OCI-LY1 (cell line): ENCODE data around the gene SAXO2.

ENCODE experiments used
- H2AFZ ChIP-seq: fragments of 200-600 bp; sonication (generic), shearing (Covaris generic); 2 replicates; pipeline ENCODE4 v1.6.0; 2014; ENCODE audit warnings: antibody characterized with exemption, mild to moderate bottlenecking, low read length
- H3F3A ChIP-seq: fragments of 200-600 bp; sonication (generic), shearing (Covaris generic); 2 replicates; pipeline ENCODE4 v1.6.0; 2014; ENCODE audit warnings: mild to moderate bottlenecking, antibody characterized with exemption, low read length, moderate library complexity; ENCODE audit not compliant: insufficient read depth
- H3K27ac ChIP-seq: fragments of 200-600 bp; sonication (generic); 2 replicates; pipeline ENCODE4 v1.5.1; 2014; ENCODE audit warnings: low read length, mixed run types, mild to moderate bottlenecking, low read depth; ENCODE audit not compliant: poor library complexity, severe bottlenecking
- H3K27me3 ChIP-seq: fragments of 200-600 bp; sonication (generic); 2 replicates; pipeline ENCODE4 v1.6.0; 2014; ENCODE audit warnings: antibody characterized with exemption, mild to moderate bottlenecking, low read length, moderate library complexity; ENCODE audit not compliant: insufficient read depth
- H3K36me3 ChIP-seq: fragments of 200-600 bp; sonication (generic); 2 replicates; pipeline ENCODE4 v1.6.1; 2014; ENCODE audit warnings: mild to moderate bottlenecking, antibody characterized with exemption, low read length, moderate library complexity, mixed read lengths; ENCODE audit not compliant: insufficient read depth
- H3K4me1 ChIP-seq: fragments of 200-600 bp; sonication (generic); 2 replicates; pipeline ENCODE4 v1.5.1; 2014; ENCODE audit warnings: mild to moderate bottlenecking, low read length, moderate library complexity; ENCODE audit not compliant: insufficient read depth, severe bottlenecking
- H3K4me2 ChIP-seq: fragments of 200-600 bp; sonication (generic), shearing (Covaris generic); 2 replicates; pipeline ENCODE4 v1.6.1; 2014; ENCODE audit warnings: low read length
- H3K4me3 ChIP-seq: fragments of 200-600 bp; sonication (generic); 2 replicates; pipeline ENCODE4 v1.5.1; 2014; ENCODE audit warnings: low read length, low read depth, mild to moderate bottlenecking, mixed read lengths; ENCODE audit not compliant: poor library complexity, severe bottlenecking
- H3K79me2 ChIP-seq: fragments of 200-600 bp; shearing (Covaris generic); 2 replicates; pipeline ENCODE4 v1.6.1; 2016; ENCODE audit warnings: mixed run types, low read length, mixed read lengths; ENCODE audit not compliant: insufficient read depth
- H3K9ac ChIP-seq: fragments of 200-600 bp; sonication (generic), shearing (Covaris generic); 2 replicates; pipeline ENCODE4 v1.6.1; 2014; ENCODE audit warnings: mild to moderate bottlenecking, low read length, mixed read lengths
- H3K9me2 ChIP-seq: fragments of 200-600 bp; sonication (generic), shearing (Covaris generic); 2 replicates; pipeline ENCODE4 v1.6.1; 2014; ENCODE audit warnings: low read depth, mild to moderate bottlenecking, low read length, mixed read lengths
- H3K9me3 ChIP-seq: fragments of 200-600 bp; shearing (Covaris generic); 2 replicates; pipeline ENCODE4 v1.6.1; 2014; ENCODE audit warnings: low read length, mixed read lengths
- H4K20me1 ChIP-seq: fragments of 200-600 bp; sonication (generic), shearing (Covaris generic); 2 replicates; pipeline ENCODE4 v1.6.0; 2016; ENCODE audit warnings: mild to moderate bottlenecking, low read length; ENCODE audit not compliant: insufficient read depth
- EZH2 ChIP-seq: fragments of 200-600 bp; sonication (generic), shearing (Covaris generic); IDR thresholded peaks from 2 replicates; pipeline ENCODE4 v1.8.0; 2017; ENCODE audit warnings: borderline replicate concordance, mixed run types, mild to moderate bottlenecking, antibody characterized with exemption, low read length, moderate library complexity, mixed read lengths
- TF ChIP-seq, protein P1 (sequence below): fragments of 200-600 bp; sonication (generic), shearing (Covaris generic); IDR thresholded peaks from 2 replicates; pipeline ENCODE4 v1.5.1; 2017; ENCODE audit warnings: mild to moderate bottlenecking, antibody characterized with exemption, low read length, moderate library complexity, mixed read lengths

SAXO2 gene

DNA sequence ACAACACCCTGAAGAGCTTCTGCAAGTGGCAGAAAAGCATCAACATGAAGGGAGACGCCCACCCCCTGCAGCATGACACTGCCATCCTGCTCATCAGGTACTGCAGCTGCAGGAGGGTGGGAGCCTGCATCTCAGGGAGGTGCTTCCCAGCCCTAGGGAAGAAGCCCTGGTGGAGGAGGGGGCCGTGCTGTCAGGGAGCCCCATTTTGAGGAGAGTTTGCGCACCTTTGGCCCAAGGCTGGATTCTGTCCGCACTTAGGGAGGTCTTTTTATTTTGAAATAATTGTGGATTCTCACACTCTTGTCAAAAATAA is 42.1 kb downstream of the SAXO2 start:
- no peaks in the 10 kb centered on the region for H3K9me3 ChIP-seq
- H3K36me3 ChIP-seq, result no peaks in the 10 kb centered on the region
- H3K27me3 ChIP-seq, result no peaks in the 10 kb centered on the region
- H3K9me2 ChIP-seq, result no peaks in the 10 kb centered on the region
- no peaks in the 10 kb centered on the region for H3K79me2 ChIP-seq
- no peaks in the 10 kb centered on the region for H3F3A ChIP-seq
- no peaks in the 10 kb centered on the region for H4K20me1 ChIP-seq
- H3K4me3 ChIP-seq, result no peak overlapping the region
- no peak overlapping the region for H3K27ac ChIP-seq
- H3K4me2 ChIP-seq, result no peak overlapping the region
- TF ChIP-seq, protein P1, sequence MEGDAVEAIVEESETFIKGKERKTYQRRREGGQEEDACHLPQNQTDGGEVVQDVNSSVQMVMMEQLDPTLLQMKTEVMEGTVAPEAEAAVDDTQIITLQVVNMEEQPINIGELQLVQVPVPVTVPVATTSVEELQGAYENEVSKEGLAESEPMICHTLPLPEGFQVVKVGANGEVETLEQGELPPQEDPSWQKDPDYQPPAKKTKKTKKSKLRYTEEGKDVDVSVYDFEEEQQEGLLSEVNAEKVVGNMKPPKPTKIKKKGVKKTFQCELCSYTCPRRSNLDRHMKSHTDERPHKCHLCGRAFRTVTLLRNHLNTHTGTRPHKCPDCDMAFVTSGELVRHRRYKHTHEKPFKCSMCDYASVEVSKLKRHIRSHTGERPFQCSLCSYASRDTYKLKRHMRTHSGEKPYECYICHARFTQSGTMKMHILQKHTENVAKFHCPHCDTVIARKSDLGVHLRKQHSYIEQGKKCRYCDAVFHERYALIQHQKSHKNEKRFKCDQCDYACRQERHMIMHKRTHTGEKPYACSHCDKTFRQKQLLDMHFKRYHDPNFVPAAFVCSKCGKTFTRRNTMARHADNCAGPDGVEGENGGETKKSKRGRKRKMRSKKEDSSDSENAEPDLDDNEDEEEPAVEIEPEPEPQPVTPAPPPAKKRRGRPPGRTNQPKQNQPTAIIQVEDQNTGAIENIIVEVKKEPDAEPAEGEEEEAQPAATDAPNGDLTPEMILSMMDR, result no peak
- TF ChIP-seq EZH2, result no peak
- no peak overlapping the region for H2AFZ ChIP-seq
- H3K9ac ChIP-seq, result no peak overlapping the region
- H3K4me1 ChIP-seq, result no peaks in the 10 kb centered on the region

DNA sequence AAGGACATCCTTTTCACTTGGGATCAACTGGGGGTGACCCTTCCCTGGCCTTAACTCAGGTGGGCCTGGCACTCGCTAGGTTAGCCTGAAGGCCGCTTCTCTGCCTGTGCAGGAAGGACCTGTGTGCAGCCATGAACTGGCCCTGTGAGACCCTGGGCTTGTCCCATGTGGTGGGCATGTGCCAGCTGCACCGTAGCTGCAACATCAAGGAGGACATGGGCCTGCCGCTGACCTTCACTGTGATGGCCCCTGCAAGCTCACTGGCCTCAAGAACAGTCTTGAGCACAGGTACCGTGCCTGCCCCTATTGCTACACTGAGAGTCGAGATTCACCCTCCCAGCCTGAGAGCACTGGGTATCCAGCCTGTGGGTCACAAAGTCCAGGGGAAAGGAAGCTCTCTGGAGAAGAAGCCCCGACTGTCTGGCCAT is 43.0 kb downstream of the SAXO2 start:
- no peaks in the 10 kb centered on the region for H3K27me3 ChIP-seq
- H3K27ac ChIP-seq, result no peak overlapping the region
- H2AFZ ChIP-seq, result no peak overlapping the region
- no peaks in the 10 kb centered on the region for H3K4me1 ChIP-seq
- H3F3A ChIP-seq, result no peaks in the 10 kb centered on the region
- H3K36me3 ChIP-seq, result no peaks in the 10 kb centered on the region
- no peaks in the 10 kb centered on the region for H3K9me3 ChIP-seq
- H3K79me2 ChIP-seq, result no peaks in the 10 kb centered on the region
- H4K20me1 ChIP-seq, result no peaks in the 10 kb centered on the region
- H3K4me2 ChIP-seq, result no peak overlapping the region
- H3K9me2 ChIP-seq, result no peaks in the 10 kb centered on the region
- no peak overlapping the region for H3K9ac ChIP-seq
- H3K4me3 ChIP-seq, result no peak overlapping the region
- TF ChIP-seq EZH2, result no peak
- TF ChIP-seq, protein P1, result no peak

DNA sequence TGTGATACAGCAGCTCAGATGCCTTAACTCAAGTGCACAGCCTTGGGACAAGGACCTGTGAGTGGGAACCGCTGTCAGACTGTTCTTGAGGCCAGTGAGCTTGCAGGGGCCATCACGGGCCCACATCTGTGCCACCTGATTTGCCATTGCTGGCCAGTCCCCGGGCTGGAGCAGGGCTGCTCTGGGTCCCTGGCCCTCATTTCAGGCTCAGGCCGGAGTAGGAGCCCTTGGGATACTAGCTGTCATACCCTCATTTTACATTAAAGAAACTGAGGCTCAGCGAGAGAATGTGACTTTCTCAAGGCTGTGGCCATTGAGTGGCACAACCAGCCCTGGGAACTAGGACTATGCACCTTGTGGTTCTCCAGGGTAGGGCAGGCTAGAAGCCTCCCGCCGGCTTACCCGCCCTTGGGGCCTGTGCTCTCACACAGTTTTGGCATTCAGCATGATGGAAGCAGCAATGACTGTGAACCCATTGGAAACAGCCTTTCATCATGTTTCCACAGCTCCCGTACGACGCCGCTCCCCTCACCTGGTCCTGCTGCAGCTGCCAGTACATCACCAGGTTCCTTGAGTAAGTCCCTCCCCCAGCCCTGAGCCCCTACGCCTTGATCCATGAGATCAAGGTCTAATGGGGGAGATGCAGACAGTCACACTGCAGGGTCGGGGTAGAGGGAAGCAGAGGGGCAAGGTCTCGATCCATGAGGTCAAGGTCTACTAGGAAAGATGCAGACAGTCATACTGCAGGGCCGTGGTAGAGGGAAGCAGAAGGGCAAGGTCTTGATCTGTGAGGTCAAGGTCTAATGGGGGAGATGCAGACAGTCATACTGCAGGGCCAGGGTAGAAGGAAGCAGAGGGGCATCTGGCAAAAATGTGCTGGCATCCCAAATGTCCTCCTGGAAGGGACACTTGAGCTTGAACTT is 44.4 kb downstream of the SAXO2 start:
- H3K9me3 ChIP-seq, result no peaks in the 10 kb centered on the region
- no peak overlapping the region for H3K4me2 ChIP-seq
- no peaks in the 10 kb centered on the region for H3K36me3 ChIP-seq
- no peaks in the 10 kb centered on the region for H4K20me1 ChIP-seq
- TF ChIP-seq, protein P1, result no peak
- TF ChIP-seq EZH2, result no peak
- H3K79me2 ChIP-seq, result no peaks in the 10 kb centered on the region
- no peaks in the 10 kb centered on the region for H3K27me3 ChIP-seq
- H3K9ac ChIP-seq, result no peak overlapping the region
- no peak overlapping the region for H3K27ac ChIP-seq
- no peaks in the 10 kb centered on the region for H3K4me1 ChIP-seq
- no peak overlapping the region for H3K4me3 ChIP-seq
- no peaks in the 10 kb centered on the region for H3F3A ChIP-seq
- no peak overlapping the region for H2AFZ ChIP-seq
- no peaks in the 10 kb centered on the region for H3K9me2 ChIP-seq
